Measurements from ENCODE around the gene LEKR1. TPM values are rescaled to one million over a fixed set of nuclear protein-coding genes. Genes with fewer than 3 reads are reported as not detected.
"Not testable (repeated sequence)": the region's sequence is repeated elsewhere in the genome, so short reads cannot be mapped to it uniquely, and the experiment has no call there.

Gene LEKR1
- polyA plus RNA-seq, 1 donor, result 2.2 TPM

- Histone ChIP-seq H3K4me3 (ENCODE audit: low read length) (no peak overlapping the region), H3K4me1 (ENCODE audit: control insufficient read depth, insufficient read depth, low read length) (peaks cover 2% of the 10 kb centered on the region), H3K36me3 (ENCODE audit: control insufficient read depth, insufficient read depth, low read length) (no peaks in the 10 kb centered on the region), H3K9me3 (ENCODE audit: control insufficient read depth, low read depth, low read length) (no peaks in the 10 kb centered on the region), H3K27me3 (ENCODE audit: control insufficient read depth, insufficient read depth, low read length) (no peaks in the 10 kb centered on the region), H3K27ac (ENCODE audit: low read length) (no peak overlapping the region)
- DNase-seq, result no peak
- 100% methylated on average over 1 of the region's 3 CpGs for WGBS (ENCODE audit: insufficient coverage, low lambda C conversion rate)
These were observed 33.6 kb upstream of the LEKR1 start for GRCh38 chr3:156792536-156792935.

GRCh38 chr3:156792945-156793344, 33.2 kb upstream of the LEKR1 start:
- DNase-seq, result no peak
- WGBS (ENCODE audit: insufficient coverage, low lambda C conversion rate), result 100% methylated on average over 1 of the region's 2 CpGs
- no peaks in the 10 kb centered on the region for H3K9me3 ChIP-seq (ENCODE audit: control insufficient read depth, low read depth, low read length)
- H3K27me3 ChIP-seq (ENCODE audit: control insufficient read depth, insufficient read depth, low read length), result no peaks in the 10 kb centered on the region
- no peaks in the 10 kb centered on the region for H3K36me3 ChIP-seq (ENCODE audit: control insufficient read depth, insufficient read depth, low read length)
- no peak overlapping the region for H3K4me3 ChIP-seq (ENCODE audit: low read length)
- H3K4me1 ChIP-seq (ENCODE audit: control insufficient read depth, insufficient read depth, low read length), result peaks cover 4% of the 10 kb centered on the region
- no peak overlapping the region for H3K27ac ChIP-seq (ENCODE audit: low read length)

GRCh38 chr3:156793400-156793799, 32.8 kb upstream of the LEKR1 start:
- no peak for DNase-seq
- no peak overlapping the region for H3K4me3 ChIP-seq (ENCODE audit: low read length)
- H3K4me1 ChIP-seq (ENCODE audit: control insufficient read depth, insufficient read depth, low read length), result peaks cover 4% of the 10 kb centered on the region
- 67% methylated on average over 1 of the region's 1 CpG for WGBS (ENCODE audit: insufficient coverage, low lambda C conversion rate)
- H3K9me3 ChIP-seq (ENCODE audit: control insufficient read depth, low read depth, low read length), result no peaks in the 10 kb centered on the region
- H3K27me3 ChIP-seq (ENCODE audit: control insufficient read depth, insufficient read depth, low read length), result no peaks in the 10 kb centered on the region
- H3K36me3 ChIP-seq (ENCODE audit: control insufficient read depth, insufficient read depth, low read length), result no peaks in the 10 kb centered on the region
- no peak overlapping the region for H3K27ac ChIP-seq (ENCODE audit: low read length)

DNA sequence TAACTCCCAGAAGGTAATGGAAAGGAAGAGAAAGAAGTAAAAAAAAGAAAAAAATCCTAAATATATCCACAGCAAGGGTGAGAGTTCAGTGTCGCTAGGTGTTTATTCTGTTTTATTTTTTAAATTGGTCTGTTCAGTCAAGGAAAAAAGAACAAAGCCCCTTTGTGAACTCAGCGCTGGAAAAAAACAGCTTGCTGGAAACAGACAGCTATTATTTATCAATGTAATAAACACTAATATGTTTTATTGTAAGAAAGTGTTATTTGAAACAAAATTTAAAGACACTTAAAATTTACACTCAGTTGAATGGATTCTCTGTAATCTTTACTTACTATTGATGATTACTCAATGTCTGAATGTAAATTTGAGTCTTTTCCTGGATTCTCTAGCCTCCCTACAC, 32.3 kb upstream of the LEKR1 start:
- no CpG with 5 or more reads among the region's 2 CpGs for WGBS (ENCODE audit: insufficient coverage, low lambda C conversion rate)
- Histone ChIP-seq H3K9me3 (ENCODE audit: control insufficient read depth, low read depth, low read length) (no peaks in the 10 kb centered on the region), H3K27ac (ENCODE audit: low read length) (no peak overlapping the region), H3K4me1 (ENCODE audit: control insufficient read depth, insufficient read depth, low read length) (peaks cover 4% of the 10 kb centered on the region), H3K4me3 (ENCODE audit: low read length) (no peak overlapping the region), H3K36me3 (ENCODE audit: control insufficient read depth, insufficient read depth, low read length) (no peaks in the 10 kb centered on the region), H3K27me3 (ENCODE audit: control insufficient read depth, insufficient read depth, low read length) (no peaks in the 10 kb centered on the region)
- no peak for DNase-seq

- H3K4me3 ChIP-seq (ENCODE audit: low read length), result no peak overlapping the region
- H3K9me3 ChIP-seq (ENCODE audit: control insufficient read depth, low read depth, low read length), result no peaks in the 10 kb centered on the region
- no peaks in the 10 kb centered on the region for H3K27me3 ChIP-seq (ENCODE audit: control insufficient read depth, insufficient read depth, low read length)
- H3K4me1 ChIP-seq (ENCODE audit: control insufficient read depth, insufficient read depth, low read length), result peaks cover 4% of the 10 kb centered on the region
- H3K36me3 ChIP-seq (ENCODE audit: control insufficient read depth, insufficient read depth, low read length), result no peaks in the 10 kb centered on the region
- H3K27ac ChIP-seq (ENCODE audit: low read length), result no peak overlapping the region
- DNase-seq, result peak in 1 of 2 donors; percentile 72
These were observed 30.2 kb upstream of the LEKR1 start for GRCh38 chr3:156795890-156796481.

GRCh38 chr3:156797368-156797767, 28.8 kb upstream of the LEKR1 start:
- no peaks in the 10 kb centered on the region for H3K27me3 ChIP-seq (ENCODE audit: control insufficient read depth, insufficient read depth, low read length)
- peaks cover 4% of the 10 kb centered on the region for H3K4me1 ChIP-seq (ENCODE audit: control insufficient read depth, insufficient read depth, low read length)
- no CpG with 5 or more reads among the region's 1 CpG for WGBS (ENCODE audit: insufficient coverage, low lambda C conversion rate)
- peak; percentile 23 to 65 for DNase-seq
- H3K9me3 ChIP-seq (ENCODE audit: control insufficient read depth, low read depth, low read length), result no peaks in the 10 kb centered on the region
- H3K27ac ChIP-seq (ENCODE audit: low read length), result no peak overlapping the region
- H3K36me3 ChIP-seq (ENCODE audit: control insufficient read depth, insufficient read depth, low read length), result no peaks in the 10 kb centered on the region
- no peak overlapping the region for H3K4me3 ChIP-seq (ENCODE audit: low read length)

- H3K9me3 ChIP-seq (ENCODE audit: control insufficient read depth, low read depth, low read length); H3K27me3 ChIP-seq (ENCODE audit: control insufficient read depth, insufficient read depth, low read length); H3K27ac ChIP-seq (ENCODE audit: low read length); H3K4me1 ChIP-seq (ENCODE audit: control insufficient read depth, insufficient read depth, low read length); H3K4me3 ChIP-seq (ENCODE audit: low read length); DNase-seq; H3K36me3 ChIP-seq (ENCODE audit: control insufficient read depth, insufficient read depth, low read length): not testable (repeated sequence)
- WGBS (ENCODE audit: insufficient coverage, low lambda C conversion rate), result no CpG with 5 or more reads among the region's 4 CpGs
These were observed 25.9 kb upstream of the LEKR1 start for GRCh38 chr3:156800287-156800686.

- peaks cover 4% of the 10 kb centered on the region for H3K4me1 ChIP-seq (ENCODE audit: control insufficient read depth, insufficient read depth, low read length)
- H3K27ac ChIP-seq (ENCODE audit: low read length), result no peak overlapping the region
- no peak overlapping the region for H3K4me3 ChIP-seq (ENCODE audit: low read length)
- H3K36me3 ChIP-seq (ENCODE audit: control insufficient read depth, insufficient read depth, low read length), result no peaks in the 10 kb centered on the region
- no peak for DNase-seq
- WGBS (ENCODE audit: insufficient coverage, low lambda C conversion rate), result no CpG with 5 or more reads among the region's 2 CpGs
- H3K27me3 ChIP-seq (ENCODE audit: control insufficient read depth, insufficient read depth, low read length), result no peaks in the 10 kb centered on the region
- no peaks in the 10 kb centered on the region for H3K9me3 ChIP-seq (ENCODE audit: control insufficient read depth, low read depth, low read length)
These were observed 24.4 kb upstream of the LEKR1 start for GRCh38 chr3:156801746-156802145.

- Histone ChIP-seq H3K36me3 (ENCODE audit: control insufficient read depth, insufficient read depth, low read length) (no peaks in the 10 kb centered on the region), H3K27me3 (ENCODE audit: control insufficient read depth, insufficient read depth, low read length) (no peaks in the 10 kb centered on the region), H3K9me3 (ENCODE audit: control insufficient read depth, low read depth, low read length) (no peaks in the 10 kb centered on the region), H3K4me3 (ENCODE audit: low read length) (no peak overlapping the region), H3K27ac (ENCODE audit: low read length) (no peak overlapping the region), H3K4me1 (ENCODE audit: control insufficient read depth, insufficient read depth, low read length) (no peaks in the 10 kb centered on the region)
- DNase-seq, result no peak
These were observed 23.1 kb upstream of the LEKR1 start for GRCh38 chr3:156802821-156803606.

GRCh38 chr3:156803952-156804741, 22.0 kb upstream of the LEKR1 start:
- Histone ChIP-seq H3K36me3 (ENCODE audit: control insufficient read depth, insufficient read depth, low read length) (no peaks in the 10 kb centered on the region), H3K9me3 (ENCODE audit: control insufficient read depth, low read depth, low read length) (no peaks in the 10 kb centered on the region), H3K4me3 (ENCODE audit: low read length) (no peak overlapping the region), H3K27me3 (ENCODE audit: control insufficient read depth, insufficient read depth, low read length) (no peaks in the 10 kb centered on the region), H3K27ac (ENCODE audit: low read length) (no peak overlapping the region), H3K4me1 (ENCODE audit: control insufficient read depth, insufficient read depth, low read length) (no peaks in the 10 kb centered on the region)
- DNase-seq, result no peak
- WGBS (ENCODE audit: insufficient coverage, low lambda C conversion rate), result no CpG with 5 or more reads among the region's 1 CpG
